GM12878 (cell line): ENCODE results near the gene PCDHGC5.

Experiments used
- EZH2 ChIP-seq: IDR thresholded peaks from 2 replicates; pipeline ENCODE4 v1.6.1; 2012; ENCODE audit warnings: low read depth, mild to moderate bottlenecking, control low read depth, inconsistent platforms, low read length, borderline replicate concordance; ENCODE audit not compliant: control insufficient read depth
- ZBTB4 ChIP-seq: fragments of 450-650 bp; formaldehyde crosslinking; IDR thresholded peaks from 2 replicates; pipeline ENCODE4 v1.4.0; 2022; ENCODE audit warnings: mild to moderate bottlenecking, moderate library complexity

- TF ChIP-seq ZBTB4 (CRISPR knock-in tag) (no peak), EZH2 (no peak)
These were observed 35.1 kb downstream of the PCDHGC5 start for GRCh38 chr5:141523991-141524390.
